PC-3 (cell line): ENCODE results near the gene ZIC3. TPM values are rescaled to one million over a fixed set of nuclear protein-coding genes. Genes with fewer than 3 reads are reported as not detected.

Source experiments
- ATAC-seq: fragments of 200-7000 bp; cut with Tn5 transposase; 2 replicates; pipeline ENCODE4 v1.9.1; 2020; ENCODE audit warnings: mild to moderate bottlenecking, moderate library complexity
- BruUV-seq: library from RNA; stranded (reverse); fragments of 400-500 nt; replicated peaks from 2 replicates; lab custom pipeline; 2021; lab: Mats Ljungman, UMichigan
- CTCF ChIA-PET: fragments of 300-600 bp; sonication (Branson Sonifier 250); formaldehyde crosslinking; loops from one replicate; lab custom pipeline; 2022; ENCODE audit warnings: antibody characterized with exemption; lab: Charles Lee
- POLR2A ChIA-PET: fragments of 300-600 bp; sonication (Branson Sonifier 250); formaldehyde crosslinking; loops from one replicate; lab custom pipeline; 2022; ENCODE audit warnings: antibody characterized with exemption; ENCODE audit not compliant: unreplicated experiment; lab: Charles Lee
- DNase-seq: peaks from one replicate; pipeline ENCODE4 v3.0.0-alpha.2; 2015
- H2AFZ ChIP-seq: fragments of 300-600 bp; sonication (generic); 2 replicates; pipeline ENCODE4 v1.6.0; 2016; ENCODE audit warnings: antibody characterized with exemption, low read length
- H3F3A ChIP-seq: fragments of 300-600 bp; sonication (generic); one replicate; pipeline ENCODE4 v1.6.0; 2017; ENCODE audit warnings: antibody characterized with exemption, low read length, control low read depth, mild to moderate bottlenecking; ENCODE audit not compliant: unreplicated experiment
- H3K27ac ChIP-seq: fragments of 300-600 bp; sonication (generic); 2 replicates; pipeline ENCODE4 v1.5.1; 2016; ENCODE audit warnings: mild to moderate bottlenecking, low read length
- H3K27me3 ChIP-seq: fragments of 300-600 bp; sonication (generic); 2 replicates; pipeline ENCODE4 v1.6.1; 2016; ENCODE audit warnings: low read length, mixed read lengths
- H3K36me3 ChIP-seq: fragments of 300-600 bp; sonication (generic); 2 replicates; pipeline ENCODE4 v1.6.1; 2016; ENCODE audit warnings: low read depth, mixed run types, low read length, mixed read lengths
- H3K4me1 ChIP-seq: fragments of 300-600 bp; sonication (generic); 2 replicates; pipeline ENCODE4 v1.5.1; 2016; ENCODE audit warnings: low read length; ENCODE audit not compliant: insufficient read depth
- H3K4me2 ChIP-seq: fragments of 300-600 bp; sonication (generic); 2 replicates; pipeline ENCODE4 v1.6.0; 2016; ENCODE audit warnings: low read length
- H3K4me3 ChIP-seq: fragments of 300-600 bp; sonication (generic); 2 replicates; pipeline ENCODE4 v1.5.1; 2016; ENCODE audit warnings: mild to moderate bottlenecking, low read length, mixed read lengths
- H3K79me2 ChIP-seq: fragments of 300-600 bp; sonication (generic); 2 replicates; pipeline ENCODE4 v1.6.1; 2017; ENCODE audit warnings: low read length, mixed read lengths
- H3K9ac ChIP-seq: fragments of 300-600 bp; sonication (generic); 2 replicates; pipeline ENCODE4 v1.6.0; 2016; ENCODE audit warnings: mild to moderate bottlenecking, low read length
- H3K9me2 ChIP-seq: fragments of 300-600 bp; sonication (generic); replicated peaks from 2 replicates; pipeline ENCODE4 v1.6.1; 2016; ENCODE audit warnings: mixed run types, low read length, mixed read lengths
- H3K9me3 ChIP-seq: fragments of 300-600 bp; sonication (generic); 2 replicates; pipeline ENCODE4 v1.6.1; 2016; ENCODE audit warnings: low read length, mixed read lengths
- H4K20me1 ChIP-seq: fragments of 300-600 bp; sonication (generic); 2 replicates; pipeline ENCODE4 v1.6.1; 2016; ENCODE audit warnings: low read length, mixed read lengths
- CTCF ChIP-seq: fragments of 300-600 bp; sonication (generic); conservative IDR thresholded peaks from 2 replicates; pipeline ENCODE4 v1.5.1; 2017; ENCODE audit warnings: antibody characterized with exemption, low read depth, mild to moderate bottlenecking, low read length
- EZH2 ChIP-seq: fragments of 300-600 bp; sonication (generic); IDR thresholded peaks from one replicate; pipeline ENCODE4 v1.6.1; 2017; ENCODE audit warnings: antibody characterized with exemption, mild to moderate bottlenecking, low read length; ENCODE audit not compliant: unreplicated experiment
- EZH2phosphoT487 ChIP-seq: fragments of 300-600 bp; sonication (generic); IDR thresholded peaks from 2 replicates; pipeline ENCODE4 v1.6.1; 2018; ENCODE audit warnings: mild to moderate bottlenecking, antibody characterized with exemption, low read length, borderline replicate concordance
- intact Hi-C: fragments of 100-400 bp; cut with micrococcal nuclease; formaldehyde crosslinking; loops from 2 replicates; pipeline ENCODE4 v1.9.0; 2023
- total RNA-seq: library from RNA; depleted of rRNA; stranded (reverse); fragments of >200 nt; gene quantifications from 2 replicates; pipeline ENCODE4 v1.2.3, GENCODE V29; 2014

The ZIC3 gene
- total RNA-seq, 1 experiment from 2014 or later: not detected

- intact Hi-C loops: no loop called here
- Histone ChIP-seq H3K9ac (no peak overlapping the region), H2AFZ (no peak overlapping the region), H3K4me2 (no peak overlapping the region), H3K36me3 (no peaks in the 10 kb centered on the region), H3K79me2 (no peaks in the 10 kb centered on the region), H3K9me2 (no peaks in the 10 kb centered on the region), H4K20me1 (no peaks in the 10 kb centered on the region), H3K27ac (no peak overlapping the region), H3K27me3 (no peaks in the 10 kb centered on the region), H3F3A (no peaks in the 10 kb centered on the region), H3K4me3 (no peak overlapping the region), H3K4me1 (no peaks in the 10 kb centered on the region), H3K9me3 (no peaks in the 10 kb centered on the region)
- DNase-seq (no peak), ATAC-seq (no peak)
- TF ChIP-seq EZH2phosphoT487 (no peak), CTCF (no peak), EZH2 (no peak)
- ChIA-PET CTCF (no interaction called here), POLR2A (no interaction called here)
- no TSS peak for BruUV-seq
These were observed 21.2 kb downstream of the ZIC3 start for GRCh38 chrX:137587151-137587550.

- Histone ChIP-seq H3K36me3 (no peaks in the 10 kb centered on the region), H3K9me2 (no peaks in the 10 kb centered on the region), H3K4me2 (no peak overlapping the region), H3K9me3 (no peaks in the 10 kb centered on the region), H3F3A (no peaks in the 10 kb centered on the region), H3K4me1 (no peaks in the 10 kb centered on the region), H3K9ac (no peak overlapping the region), H3K27me3 (no peaks in the 10 kb centered on the region), H2AFZ (no peak overlapping the region), H3K79me2 (no peaks in the 10 kb centered on the region), H4K20me1 (no peaks in the 10 kb centered on the region), H3K27ac (no peak overlapping the region), H3K4me3 (no peak overlapping the region)
- ChIA-PET CTCF (no interaction called here), POLR2A (no interaction called here)
- no peak for ATAC-seq
- TF ChIP-seq EZH2phosphoT487 (no peak), CTCF (no peak), EZH2 (no peak)
- DNase-seq: no peak
- intact Hi-C loops: no loop called here
- BruUV-seq: no TSS peak
These were observed 34.8 kb downstream of the ZIC3 start for GRCh38 chrX:137600769-137601168.
